Subcutaneous adipose tissue (tissue), 4 donors: ENCODE measurements around the gene COL16A1. TPM values are rescaled to one million over a fixed set of nuclear protein-coding genes. Genes with fewer than 3 reads are reported as not detected.

Source experiments
- total RNA-seq, 4 donors: library from RNA; depleted of rRNA; stranded (reverse); fragments of >200 nt; gene quantifications; one replicate each; pipeline ENCODE4 v1.1.0, GENCODE V29; 2016
- TF ChIP-seq, protein P1 (sequence below): fragments of 450-650 bp; IDR thresholded peaks from one replicate; pipeline ENCODE4 v1.5.1; 2016; ENCODE audit warnings: low read depth, mild to moderate bottlenecking, control low read depth, antibody characterized with exemption, moderate library complexity

The COL16A1 gene
- total RNA-seq, 4 donors from 2014 or later, result 24.0 to 79.1 (median 55.0) TPM

DNA sequence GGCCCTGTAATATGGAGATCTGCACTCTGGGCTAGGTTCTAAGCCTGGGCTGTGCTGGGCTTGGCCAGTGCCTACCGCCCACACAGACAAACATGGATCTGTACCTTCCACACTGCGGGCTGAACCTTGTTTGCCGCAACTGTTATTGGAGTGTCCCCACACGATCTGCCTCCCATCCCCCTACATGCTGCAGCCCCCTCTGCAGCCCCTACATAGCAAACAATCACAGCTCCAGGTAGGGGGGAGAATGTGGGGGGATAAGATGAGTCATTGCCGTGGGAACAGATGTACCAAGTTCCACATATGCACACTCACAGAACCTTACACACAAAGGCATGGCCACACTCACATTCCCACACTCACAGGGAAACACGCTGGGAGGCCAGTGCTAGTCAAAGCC is 88.4 kb downstream of the COL16A1 start:
- TF ChIP-seq, protein P1, sequence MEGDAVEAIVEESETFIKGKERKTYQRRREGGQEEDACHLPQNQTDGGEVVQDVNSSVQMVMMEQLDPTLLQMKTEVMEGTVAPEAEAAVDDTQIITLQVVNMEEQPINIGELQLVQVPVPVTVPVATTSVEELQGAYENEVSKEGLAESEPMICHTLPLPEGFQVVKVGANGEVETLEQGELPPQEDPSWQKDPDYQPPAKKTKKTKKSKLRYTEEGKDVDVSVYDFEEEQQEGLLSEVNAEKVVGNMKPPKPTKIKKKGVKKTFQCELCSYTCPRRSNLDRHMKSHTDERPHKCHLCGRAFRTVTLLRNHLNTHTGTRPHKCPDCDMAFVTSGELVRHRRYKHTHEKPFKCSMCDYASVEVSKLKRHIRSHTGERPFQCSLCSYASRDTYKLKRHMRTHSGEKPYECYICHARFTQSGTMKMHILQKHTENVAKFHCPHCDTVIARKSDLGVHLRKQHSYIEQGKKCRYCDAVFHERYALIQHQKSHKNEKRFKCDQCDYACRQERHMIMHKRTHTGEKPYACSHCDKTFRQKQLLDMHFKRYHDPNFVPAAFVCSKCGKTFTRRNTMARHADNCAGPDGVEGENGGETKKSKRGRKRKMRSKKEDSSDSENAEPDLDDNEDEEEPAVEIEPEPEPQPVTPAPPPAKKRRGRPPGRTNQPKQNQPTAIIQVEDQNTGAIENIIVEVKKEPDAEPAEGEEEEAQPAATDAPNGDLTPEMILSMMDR, result no peak

DNA sequence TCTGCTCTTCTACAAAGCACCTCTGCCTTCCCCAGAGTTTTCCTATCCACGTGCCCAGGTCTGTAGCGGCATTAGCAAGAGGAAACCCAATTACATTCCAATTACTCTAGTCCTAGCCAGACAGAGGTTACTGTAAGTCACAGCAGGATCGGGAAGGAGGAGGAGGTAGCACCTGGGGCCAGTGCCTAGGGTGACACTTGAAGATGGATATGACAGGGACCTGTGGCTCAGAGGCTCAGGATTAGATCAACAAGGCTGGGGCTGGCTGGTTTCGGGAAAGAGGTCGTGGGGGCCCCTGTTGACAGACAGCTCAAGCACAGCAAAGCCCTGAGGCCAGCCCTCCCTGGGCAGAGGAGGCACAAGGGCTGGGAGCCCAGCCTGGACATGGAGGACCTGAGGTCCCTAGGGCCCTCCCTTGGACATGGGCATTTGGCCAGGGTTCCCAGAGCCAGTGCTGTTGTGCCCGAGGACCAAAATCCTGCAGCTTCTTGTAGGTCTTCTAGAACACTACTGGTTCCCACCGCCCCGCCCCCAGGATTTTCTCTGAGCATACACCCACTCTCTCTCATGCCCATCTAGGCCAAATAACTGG is 89.3 kb downstream of the COL16A1 start:
- TF ChIP-seq, protein P1, result no peak

- TF ChIP-seq, protein P1, result no peak
Measured at GRCh38 chr1:31609514-31610118, 94.2 kb downstream of the COL16A1 start.

GRCh38 chr1:31607360-31607759 is 96.5 kb downstream of the COL16A1 start:
- TF ChIP-seq, protein P1, result no peak

DNA sequence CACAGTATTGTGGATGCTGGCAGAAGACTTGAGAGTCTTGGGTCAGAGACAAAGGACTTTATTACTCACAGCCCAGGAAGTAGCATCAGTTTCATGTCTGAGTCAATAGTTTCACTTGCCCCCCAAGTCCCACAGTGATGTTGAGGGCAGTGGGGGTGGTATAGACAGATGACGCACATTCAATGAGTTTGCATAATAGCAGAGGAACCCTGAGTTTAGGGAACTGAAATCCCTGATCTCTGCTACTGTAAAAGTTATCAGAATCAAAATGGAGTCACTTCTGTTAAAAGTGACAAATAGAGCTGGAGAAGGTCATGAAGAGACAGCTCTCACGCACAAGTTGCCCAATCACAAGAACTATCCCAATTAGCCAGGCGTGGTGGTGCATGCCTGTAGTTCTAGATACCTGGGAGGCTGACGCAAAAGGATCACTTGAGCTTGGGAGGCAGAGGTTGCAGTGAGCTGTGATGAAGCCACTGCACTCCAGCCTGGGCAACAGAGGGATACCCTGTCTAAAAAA is 97.8 kb downstream of the COL16A1 start:
- TF ChIP-seq, protein P1, result no peak

Other genes starting within 250 kb of the COL16A1 start
- 100 to 1,000 TPM in 3 of 4 donors, 10 to 100 TPM in 1; 63.7 to 373 (median 125) TPM for gene TINAGL1, start 127.5 kb downstream of the COL16A1 start, total RNA-seq
- 1 to 10 TPM in 1 of 4 donors, not detected in 3; 1.7 TPM for gene HCRTR1, start 86.3 kb downstream of the COL16A1 start, total RNA-seq
- 10 to 100 TPM; 49.6 to 68.8 (median 56.9) TPM for gene PEF1, start 59.1 kb downstream of the COL16A1 start, total RNA-seq
- gene ADGRB2, start 60.3 kb upstream of the COL16A1 start, total RNA-seq, result 1 to 10 TPM in 3 of 4 donors, under 1 TPM in 1; 0.82 to 5.1 (median 3.9) TPM
- gene SPOCD1, start 112.0 kb upstream of the COL16A1 start, total RNA-seq, result 10 to 100 TPM in 1 of 4 donors, 1 to 10 TPM in 2, under 1 TPM in 1; 0.82 to 42.7 (median 4.5) TPM
- 100 to 1,000 TPM; 223 to 778 (median 268) TPM for gene PTP4A2, start 234.4 kb upstream of the COL16A1 start, total RNA-seq